ENCODE data around the gene CNOT6. TPM values are rescaled to one million over a fixed set of nuclear protein-coding genes. Genes with fewer than 3 reads are reported as not detected.
"Not testable (repeated sequence)": the region's sequence is repeated elsewhere in the genome, so short reads cannot be mapped to it uniquely, and the experiment has no call there.

Gene CNOT6
- total RNA-seq, 1 experiment from 2014 or later = 59.1 TPM

DNA sequence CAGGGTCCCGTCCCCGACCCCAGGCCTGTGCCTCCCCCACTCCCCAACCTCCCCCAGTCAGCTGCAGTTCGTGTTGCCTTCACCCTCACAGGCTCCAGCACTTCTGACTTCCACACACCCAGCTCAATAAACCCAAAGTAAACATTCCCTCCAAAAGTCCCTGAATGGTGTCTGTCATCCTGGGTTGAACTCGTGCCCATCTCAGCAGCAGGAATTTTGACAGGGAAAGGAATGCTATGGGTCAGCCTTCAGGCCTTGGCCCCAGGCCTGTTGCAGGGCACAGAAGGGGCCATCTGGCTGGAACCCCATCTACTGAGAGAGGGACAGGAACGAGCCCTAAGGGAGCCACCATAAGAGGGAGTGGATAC is 29.6 kb upstream of the CNOT6 start:
- DNase-seq (ENCODE audit: low read depth, low spot score) (no peak), ATAC-seq (no peak)
- Histone ChIP-seq H3K27ac (ENCODE audit: low read depth, low read length) (no peak overlapping the region), H3K4me3 (replicated peaks in 1 of 2; ENCODE audit: low read depth in 1 of 2, low read length in 2 of 2) (no peak overlapping the region), H3K4me1 (ENCODE audit: control insufficient read depth in 1 of 2, insufficient read depth in 2 of 2, low read length in 2 of 2) (peaks cover 7 to 14% of the 10 kb centered on the region in 2 experiments; a peak in 3 of 4 replicates), H3K9ac (ENCODE audit: low read length) (no peak overlapping the region), H3K36me3 (ENCODE audit: control insufficient read depth in 1 of 2, insufficient read depth in 2 of 2, low read length in 2 of 2) (no peaks in the 10 kb centered on the region), H4K20me1 (ENCODE audit: insufficient read depth) (no peaks in the 10 kb centered on the region), H3K9me3 (ENCODE audit: control insufficient read depth in 1 of 2, insufficient read depth in 1 of 2, low read depth in 1 of 2, low read length in 2 of 2) (no peaks in the 10 kb centered on the region), H3K4me2 (ENCODE audit: low read length) (no peak overlapping the region), H2AFZ (ENCODE audit: low read depth, low read length, poor library complexity, severe bottlenecking) (no peak overlapping the region), H3K27me3 (ENCODE audit: insufficient read depth, low read length) (no peaks in the 10 kb centered on the region), H3K79me2 (ENCODE audit: insufficient read depth, low read length) (no peaks in the 10 kb centered on the region), H3K9me2 (ENCODE audit: insufficient read depth) (no peaks in the 10 kb centered on the region)
- CTCF ChIA-PET = no interaction called here
- POLR2A ChIA-PET = no interaction called here
- intact Hi-C loops (cut with micrococcal nuclease) = no loop called here
- RAD21 ChIA-PET (ENCODE audit: low non-redundant PET in 1 of 2, low total read pairs in 2 of 2, uncharacterized antibody in 2 of 2, unreplicated experiment in 2 of 2) = no interaction called here
- BruUV-seq (replicated peaks) = no TSS peak
- no peak for TF ChIP-seq SIN3A (IDR thresholded peaks at IDR 0.05; ENCODE audit: low read depth)
- no peak for TF ChIP-seq FOSL1 (IDR thresholded peaks at IDR 0.05; ENCODE audit: low read depth)
- no peak for TF ChIP-seq RAD21 (IDR thresholded peaks at IDR 0.05; ENCODE audit: low read depth)

DNA sequence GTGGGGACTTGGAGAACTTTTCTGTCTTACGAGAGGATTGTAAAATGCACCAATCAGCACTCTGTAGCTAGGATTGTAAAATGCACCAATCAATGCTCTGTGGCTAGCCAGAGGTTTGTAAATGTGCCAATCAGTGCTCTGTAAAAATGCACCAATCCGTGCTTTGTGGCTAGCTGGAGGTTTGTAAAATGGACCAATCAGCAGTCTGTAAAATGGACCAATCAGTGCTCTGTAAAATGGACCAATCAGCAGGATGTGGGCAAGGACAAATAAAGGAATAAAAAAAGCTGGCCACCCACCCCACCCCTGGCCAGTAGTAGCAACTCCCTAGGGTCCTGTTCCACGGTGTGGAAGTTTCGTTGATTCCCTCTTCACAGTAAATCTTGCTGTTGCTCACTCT is 29.1 kb upstream of the CNOT6 start:
- peaks cover 7 to 14% of the 10 kb centered on the region in 2 experiments; a peak in 3 of 4 replicates for H3K4me1 ChIP-seq (ENCODE audit: control insufficient read depth in 1 of 2, insufficient read depth in 2 of 2, low read length in 2 of 2)
- intact Hi-C loops (cut with micrococcal nuclease); H3K9ac ChIP-seq (ENCODE audit: low read length); H3K9me3 ChIP-seq (ENCODE audit: control insufficient read depth in 1 of 2, insufficient read depth in 1 of 2, low read depth in 1 of 2, low read length in 2 of 2); CTCF ChIA-PET; DNase-seq (ENCODE audit: low read depth, low spot score); H3K27me3 ChIP-seq (ENCODE audit: insufficient read depth, low read length); H3K4me2 ChIP-seq (ENCODE audit: low read length); H3K4me3 ChIP-seq (replicated peaks in 1 of 2; ENCODE audit: low read depth in 1 of 2, low read length in 2 of 2); H3K79me2 ChIP-seq (ENCODE audit: insufficient read depth, low read length); H3K9me2 ChIP-seq (ENCODE audit: insufficient read depth); BruUV-seq (replicated peaks); H2AFZ ChIP-seq (ENCODE audit: low read depth, low read length, poor library complexity, severe bottlenecking); POLR2A ChIA-PET; H3K36me3 ChIP-seq (ENCODE audit: control insufficient read depth in 1 of 2, insufficient read depth in 2 of 2, low read length in 2 of 2); H3K27ac ChIP-seq (ENCODE audit: low read depth, low read length); ATAC-seq; H4K20me1 ChIP-seq (ENCODE audit: insufficient read depth); RAD21 ChIA-PET (ENCODE audit: low non-redundant PET in 1 of 2, low total read pairs in 2 of 2, uncharacterized antibody in 2 of 2, unreplicated experiment in 2 of 2): not testable (repeated sequence)

DNA sequence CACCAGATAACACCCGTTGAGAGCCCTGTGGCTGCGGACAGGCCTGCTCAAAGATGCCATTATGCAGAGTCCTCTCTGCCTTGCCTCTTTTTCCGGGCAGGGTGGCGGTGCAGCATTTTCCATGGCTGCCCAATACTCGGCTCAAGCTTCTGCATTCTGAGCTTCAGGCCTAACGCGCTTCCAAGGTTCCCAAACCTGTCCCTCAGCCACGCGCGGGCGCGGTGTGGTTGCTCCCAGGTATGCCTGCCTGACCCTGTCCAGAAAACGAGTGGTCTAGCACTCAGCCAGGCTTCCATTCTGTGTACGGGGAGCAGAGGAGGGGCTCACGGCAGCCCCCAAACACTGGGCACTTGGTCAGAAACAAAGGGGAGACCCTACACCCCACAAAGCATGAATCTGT is 27.9 kb upstream of the CNOT6 start:
- peaks cover 7 to 14% of the 10 kb centered on the region in 2 experiments; a peak in 3 of 4 replicates for H3K4me1 ChIP-seq (ENCODE audit: control insufficient read depth in 1 of 2, insufficient read depth in 2 of 2, low read length in 2 of 2)
- no peaks in the 10 kb centered on the region for H4K20me1 ChIP-seq (ENCODE audit: insufficient read depth)
- H3K27ac ChIP-seq (ENCODE audit: low read depth, low read length) = no peak overlapping the region
- no peak for DNase-seq (ENCODE audit: low read depth, low spot score)
- RAD21 ChIA-PET (ENCODE audit: low non-redundant PET in 1 of 2, low total read pairs in 2 of 2, uncharacterized antibody in 2 of 2, unreplicated experiment in 2 of 2) = no interaction called here
- H3K9ac ChIP-seq (ENCODE audit: low read length) = no peak overlapping the region
- intact Hi-C loops (cut with micrococcal nuclease) = no loop called here
- no TSS peak for BruUV-seq (replicated peaks)
- POLR2A ChIA-PET = no interaction called here
- no peaks in the 10 kb centered on the region for H3K27me3 ChIP-seq (ENCODE audit: insufficient read depth, low read length)
- H3K9me3 ChIP-seq (ENCODE audit: control insufficient read depth in 1 of 2, insufficient read depth in 1 of 2, low read depth in 1 of 2, low read length in 2 of 2) = no peaks in the 10 kb centered on the region
- no peak overlapping the region for H3K4me3 ChIP-seq (replicated peaks in 1 of 2; ENCODE audit: low read depth in 1 of 2, low read length in 2 of 2)
- H3K4me2 ChIP-seq (ENCODE audit: low read length) = peak overlapping the region; percentile 47
- no peak overlapping the region for H2AFZ ChIP-seq (ENCODE audit: low read depth, low read length, poor library complexity, severe bottlenecking)
- H3K9me2 ChIP-seq (ENCODE audit: insufficient read depth) = no peaks in the 10 kb centered on the region
- H3K79me2 ChIP-seq (ENCODE audit: insufficient read depth, low read length) = no peaks in the 10 kb centered on the region
- H3K36me3 ChIP-seq (ENCODE audit: control insufficient read depth in 1 of 2, insufficient read depth in 2 of 2, low read length in 2 of 2) = no peaks in the 10 kb centered on the region
- no peak for ATAC-seq
- TF ChIP-seq ZFX (IDR thresholded peaks at IDR 0.05) (no peak), JUND (IDR thresholded peaks at IDR 0.05) (no peak)
- CTCF ChIA-PET = no interaction called here

Measured in HCT116 (cell line).